ENCODE measurements around the gene EFNB3. TPM values are rescaled to one million over a fixed set of nuclear protein-coding genes. Genes with fewer than 3 reads are reported as not detected.

EFNB3 gene
- total RNA-seq, 2 experiments from 2014 or later = not detected

DNA sequence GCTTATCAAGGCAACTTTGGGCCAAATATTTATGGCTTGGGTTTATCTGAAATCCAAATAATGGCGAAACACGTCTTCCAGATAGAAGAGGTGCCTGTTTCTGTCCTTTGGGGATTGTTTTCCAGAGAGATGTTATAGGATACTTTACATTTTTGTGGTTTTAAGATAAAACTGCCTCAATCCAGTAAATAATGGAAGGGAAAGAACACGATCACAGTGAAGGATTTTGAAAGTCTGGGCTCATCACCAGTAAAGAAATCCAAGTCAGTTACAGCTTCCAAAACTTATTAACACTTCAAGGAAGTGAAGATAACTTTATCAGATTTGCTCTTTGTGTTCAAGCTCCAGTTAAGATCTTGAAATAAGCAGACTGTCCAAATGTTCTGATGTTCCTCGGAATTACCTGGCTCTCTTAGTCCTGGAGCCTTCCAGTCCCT lies 42.7 kb downstream of the EFNB3 start:
- TF ChIP-seq, protein P1, sequence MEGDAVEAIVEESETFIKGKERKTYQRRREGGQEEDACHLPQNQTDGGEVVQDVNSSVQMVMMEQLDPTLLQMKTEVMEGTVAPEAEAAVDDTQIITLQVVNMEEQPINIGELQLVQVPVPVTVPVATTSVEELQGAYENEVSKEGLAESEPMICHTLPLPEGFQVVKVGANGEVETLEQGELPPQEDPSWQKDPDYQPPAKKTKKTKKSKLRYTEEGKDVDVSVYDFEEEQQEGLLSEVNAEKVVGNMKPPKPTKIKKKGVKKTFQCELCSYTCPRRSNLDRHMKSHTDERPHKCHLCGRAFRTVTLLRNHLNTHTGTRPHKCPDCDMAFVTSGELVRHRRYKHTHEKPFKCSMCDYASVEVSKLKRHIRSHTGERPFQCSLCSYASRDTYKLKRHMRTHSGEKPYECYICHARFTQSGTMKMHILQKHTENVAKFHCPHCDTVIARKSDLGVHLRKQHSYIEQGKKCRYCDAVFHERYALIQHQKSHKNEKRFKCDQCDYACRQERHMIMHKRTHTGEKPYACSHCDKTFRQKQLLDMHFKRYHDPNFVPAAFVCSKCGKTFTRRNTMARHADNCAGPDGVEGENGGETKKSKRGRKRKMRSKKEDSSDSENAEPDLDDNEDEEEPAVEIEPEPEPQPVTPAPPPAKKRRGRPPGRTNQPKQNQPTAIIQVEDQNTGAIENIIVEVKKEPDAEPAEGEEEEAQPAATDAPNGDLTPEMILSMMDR (IDR thresholded peaks at IDR 0.05) = no peak
- Mint-ChIP-seq H3K27ac (no peak overlapping the region), H3K9me3 (no peaks in the 10 kb centered on the region), H3K36me3 (ENCODE audit: low read depth) (no peaks in the 10 kb centered on the region), H3K4me1 (ENCODE audit: low read depth) (no peaks in the 10 kb centered on the region), H3K27me3 (peaks cover 13% of the 10 kb centered on the region), H3K4me3 (no peak overlapping the region)
- Histone ChIP-seq H3K9me3 (ENCODE audit: control insufficient read depth in 1 of 2, insufficient read depth in 1 of 2, low read length in 2 of 2) (no peaks in the 10 kb centered on the region), H3K4me3 (ENCODE audit: low read length) (no peak overlapping the region), H3K27me3 (ENCODE audit: control insufficient read depth in 1 of 2, insufficient read depth in 2 of 2, low read length in 2 of 2) (peaks cover 2 to 4% of the 10 kb centered on the region in 2 experiments), H3K4me1 (ENCODE audit: insufficient read depth, low read length) (no peaks in the 10 kb centered on the region), H3K27ac (ENCODE audit: low read depth in 1 of 2, low read length in 2 of 2) (no peak overlapping the region), H3K36me3 (ENCODE audit: insufficient read depth, low read length) (no peaks in the 10 kb centered on the region)
- ATAC-seq (ENCODE audit: poor library complexity) = no peak
- POLR2A ChIA-PET = no interaction called here
- CTCF ChIA-PET = interaction anchor here (1.6 kb wide), 1 partner anchor 243 kb away, joined by 4 read pairs; no protein-coding TSS in a partner anchor
- intact Hi-C loops (cut with DNase I, micrococcal nuclease) = loop anchor here in 1 of 2 experiments (10.0 kb wide), 1 partner anchor 67 kb away; no protein-coding TSS in a partner anchor
- DNase-seq = no peak

- Histone ChIP-seq H3K4me3 (ENCODE audit: low read length) (no peak overlapping the region), H3K27me3 (ENCODE audit: control insufficient read depth in 1 of 2, insufficient read depth in 2 of 2, low read length in 2 of 2) (peaks cover 2 to 4% of the 10 kb centered on the region in 2 experiments), H3K27ac (ENCODE audit: low read depth in 1 of 2, low read length in 2 of 2) (no peak overlapping the region), H3K9me3 (ENCODE audit: control insufficient read depth in 1 of 2, insufficient read depth in 1 of 2, low read length in 2 of 2) (no peaks in the 10 kb centered on the region), H3K4me1 (ENCODE audit: insufficient read depth, low read length) (no peaks in the 10 kb centered on the region), H3K36me3 (ENCODE audit: insufficient read depth, low read length) (no peaks in the 10 kb centered on the region)
- TF ChIP-seq, protein P1 (IDR thresholded peaks at IDR 0.05) = no peak
- H3K36me3 Mint-ChIP-seq (ENCODE audit: low read depth) = no peaks in the 10 kb centered on the region
- no peak overlapping the region for H3K27ac Mint-ChIP-seq
- ATAC-seq (ENCODE audit: poor library complexity) (no peak), DNase-seq (no peak)
- H3K27me3 Mint-ChIP-seq = peaks cover 16% of the 10 kb centered on the region
- POLR2A ChIA-PET = no interaction called here
- CTCF ChIA-PET = interaction anchor here (1.6 kb wide), 1 partner anchor 242 kb away, joined by 4 read pairs; no protein-coding TSS in a partner anchor
- intact Hi-C loops (cut with DNase I, micrococcal nuclease) = loop anchor here in 1 of 2 experiments (10.0 kb wide), 1 partner anchor 67 kb away; no protein-coding TSS in a partner anchor
- H3K9me3 Mint-ChIP-seq = no peaks in the 10 kb centered on the region
- no peaks in the 10 kb centered on the region for H3K4me1 Mint-ChIP-seq (ENCODE audit: low read depth)
- no peak overlapping the region for H3K4me3 Mint-ChIP-seq
Observed at GRCh38 chr17:7748076-7748775, 43.2 kb downstream of the EFNB3 start.

DNA sequence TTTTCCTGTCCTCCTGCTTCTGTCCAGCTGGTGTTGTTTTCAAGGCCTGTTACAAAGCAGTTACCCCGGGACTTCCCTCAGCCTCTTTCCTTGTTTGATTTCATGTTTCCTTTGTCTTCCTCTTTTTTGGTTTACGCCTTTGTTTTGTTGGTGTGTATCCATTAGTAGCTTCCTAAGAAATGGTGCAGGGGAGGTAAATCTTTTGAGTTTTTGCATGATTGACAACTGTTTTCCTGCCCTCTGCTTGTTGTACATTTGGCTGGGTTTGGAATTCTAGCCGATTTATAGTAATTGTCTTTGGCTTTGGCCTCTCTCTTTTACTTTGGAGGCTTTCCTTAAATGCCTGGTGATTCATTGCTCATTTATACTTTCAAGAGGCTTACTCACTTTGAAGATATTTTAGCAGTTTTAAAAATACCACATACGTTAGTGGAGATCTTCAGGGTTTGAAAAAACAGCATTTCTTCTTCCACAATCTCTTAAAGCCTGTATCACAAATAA lies 45.4 kb downstream of the EFNB3 start:
- Mint-ChIP-seq H3K4me1 (ENCODE audit: low read depth) (no peaks in the 10 kb centered on the region), H3K27ac (no peak overlapping the region), H3K27me3 (peaks cover 13% of the 10 kb centered on the region), H3K36me3 (ENCODE audit: low read depth) (no peaks in the 10 kb centered on the region), H3K4me3 (no peak overlapping the region), H3K9me3 (no peaks in the 10 kb centered on the region)
- TF ChIP-seq, protein P1 (IDR thresholded peaks at IDR 0.05) = no peak
- ChIA-PET POLR2A (no interaction called here), CTCF (no interaction called here)
- no peak overlapping the region for H3K27ac ChIP-seq (ENCODE audit: low read depth in 1 of 2, low read length in 2 of 2)
- DNase-seq (no peak), ATAC-seq (ENCODE audit: poor library complexity) (no peak)
- intact Hi-C loops (cut with DNase I, micrococcal nuclease) = no loop called here
- no peaks in the 10 kb centered on the region for H3K36me3 ChIP-seq (ENCODE audit: insufficient read depth, low read length)
- H3K4me1 ChIP-seq (ENCODE audit: insufficient read depth, low read length) = no peaks in the 10 kb centered on the region
- H3K27me3 ChIP-seq (ENCODE audit: control insufficient read depth in 1 of 2, insufficient read depth in 2 of 2, low read length in 2 of 2) = peaks cover 2 to 4% of the 10 kb centered on the region in 2 experiments
- no peaks in the 10 kb centered on the region for H3K9me3 ChIP-seq (ENCODE audit: control insufficient read depth in 1 of 2, insufficient read depth in 1 of 2, low read length in 2 of 2)
- H3K4me3 ChIP-seq (ENCODE audit: low read length) = no peak overlapping the region
